ENCODE data around the gene CHAMP1.

- TF ChIP-seq CTCF (IDR thresholded peaks at IDR 0.05): no peak
- no peak for TF ChIP-seq ZFX (IDR thresholded peaks at IDR 0.05; ENCODE audit: borderline replicate concordance)
These were observed 4.3 kb downstream of the CHAMP1 start for GRCh38 chr13:114318624-114319023.

Data from 22Rv1 (cell line).